ENCODE measurements around the gene METAP2. TPM values are rescaled to one million over a fixed set of nuclear protein-coding genes. Genes with fewer than 3 reads are reported as not detected.

Gene METAP2
- total RNA-seq, 2 experiments from 2014 or later: 68.0 to 72.5 TPM

- H3K4me3 Mint-ChIP-seq: no peak overlapping the region
- ChIA-PET POLR2A (no interaction called here), CTCF (interaction anchor here (0.9 kb wide), 1 partner anchor 14 kb away, joined by 3 read pairs; no protein-coding TSS in a partner anchor)
- no peak overlapping the region for H3K27ac Mint-ChIP-seq
- no peaks in the 10 kb centered on the region for H3K9me3 Mint-ChIP-seq
- no peaks in the 10 kb centered on the region for H3K36me3 Mint-ChIP-seq (ENCODE audit: low read depth)
- no peak for DNase-seq
- H3K4me1 Mint-ChIP-seq: peaks cover 3% of the 10 kb centered on the region
- H3K27me3 Mint-ChIP-seq: no peaks in the 10 kb centered on the region
Observed at GRCh38 chr12:95529693-95530225, 55.8 kb downstream of the METAP2 start.

GRCh38 chr12:95532851-95533250 is 58.9 kb downstream of the METAP2 start:
- Mint-ChIP-seq H3K4me3 (no peak overlapping the region), H3K4me1 (peaks cover 1% of the 10 kb centered on the region), H3K9me3 (no peaks in the 10 kb centered on the region), H3K27ac (no peak overlapping the region), H3K27me3 (no peaks in the 10 kb centered on the region), H3K36me3 (ENCODE audit: low read depth) (no peaks in the 10 kb centered on the region)
- CTCF ChIA-PET: no interaction called here
- POLR2A ChIA-PET: no interaction called here
- no peak for DNase-seq

GRCh38 chr12:95533985-95534384 is 60.0 kb downstream of the METAP2 start:
- Mint-ChIP-seq H3K27ac (no peak overlapping the region), H3K4me3 (no peak overlapping the region), H3K9me3 (no peaks in the 10 kb centered on the region), H3K36me3 (ENCODE audit: low read depth) (no peaks in the 10 kb centered on the region), H3K4me1 (peaks cover 1% of the 10 kb centered on the region), H3K27me3 (no peaks in the 10 kb centered on the region)
- ChIA-PET CTCF (interaction anchor here (0.5 to 1.8 kb wide), 8 partner anchors 8 to 993 kb away, joined by 3 to 5 read pairs (median 4); no protein-coding TSS in a partner anchor), POLR2A (no interaction called here)
- no peak for DNase-seq

- no peaks in the 10 kb centered on the region for H3K27me3 Mint-ChIP-seq
- H3K4me1 Mint-ChIP-seq: peaks cover 1% of the 10 kb centered on the region
- POLR2A ChIA-PET: interaction anchor here (0.6 kb wide), 1 partner anchor 16 kb away, joined by 3 read pairs; no protein-coding TSS in a partner anchor
- H3K27ac Mint-ChIP-seq: no peak overlapping the region
- CTCF ChIA-PET: interaction anchor here (0.8 to 1.8 kb wide), 3 partner anchors 10 to 320 kb away, joined by 3 to 6 read pairs (median 4); partner anchors contain the start of genes FGD6 and VEZT
- no peak for DNase-seq
- H3K9me3 Mint-ChIP-seq: no peaks in the 10 kb centered on the region
- no peaks in the 10 kb centered on the region for H3K36me3 Mint-ChIP-seq (ENCODE audit: low read depth)
- no peak overlapping the region for H3K4me3 Mint-ChIP-seq
Observed at GRCh38 chr12:95538006-95538405, 64.1 kb downstream of the METAP2 start.

- Mint-ChIP-seq H3K27me3 (no peaks in the 10 kb centered on the region), H3K36me3 (ENCODE audit: low read depth) (no peaks in the 10 kb centered on the region), H3K4me3 (no peak overlapping the region), H3K9me3 (no peaks in the 10 kb centered on the region), H3K4me1 (peaks cover 1% of the 10 kb centered on the region), H3K27ac (no peak overlapping the region)
- ChIA-PET CTCF (interaction anchor here (0.8 to 1.8 kb wide), 2 partner anchors 148 to 321 kb away, joined by 3 to 6 read pairs; partner anchors contain the start of genes FGD6 and VEZT), POLR2A (no interaction called here)
- DNase-seq: no peak
Observed at GRCh38 chr12:95538656-95539055, 64.7 kb downstream of the METAP2 start.

- Mint-ChIP-seq H3K36me3 (ENCODE audit: low read depth) (no peaks in the 10 kb centered on the region), H3K9me3 (no peaks in the 10 kb centered on the region), H3K27me3 (peaks cover 8% of the 10 kb centered on the region), H3K4me3 (no peak overlapping the region), H3K4me1 (peaks cover 6% of the 10 kb centered on the region), H3K27ac (no peak overlapping the region)
- POLR2A ChIA-PET: no interaction called here
- CTCF ChIA-PET: no interaction called here
- DNase-seq: no peak
Observed at GRCh38 chr12:95541436-95541835, 67.5 kb downstream of the METAP2 start.

- ChIA-PET POLR2A (no interaction called here), CTCF (interaction anchor here (1.3 kb wide), 1 partner anchor 9 kb away, joined by 5 read pairs; no protein-coding TSS in a partner anchor)
- Mint-ChIP-seq H3K27me3 (peaks cover 23% of the 10 kb centered on the region), H3K9me3 (no peaks in the 10 kb centered on the region), H3K4me1 (peaks cover 18% of the 10 kb centered on the region), H3K27ac (no peak overlapping the region), H3K36me3 (ENCODE audit: low read depth) (no peaks in the 10 kb centered on the region), H3K4me3 (no peak overlapping the region)
- DNase-seq: no peak
Observed at GRCh38 chr12:95543305-95543704, 69.4 kb downstream of the METAP2 start.

GRCh38 chr12:95544756-95545155 is 70.8 kb downstream of the METAP2 start:
- H3K27ac Mint-ChIP-seq: no peak overlapping the region
- ChIA-PET POLR2A (no interaction called here), CTCF (no interaction called here)

GRCh38 chr12:95545303-95545702 is 71.4 kb downstream of the METAP2 start:
- no peak overlapping the region for H3K4me3 Mint-ChIP-seq
- no peaks in the 10 kb centered on the region for H3K36me3 Mint-ChIP-seq (ENCODE audit: low read depth)
- H3K9me3 Mint-ChIP-seq: peaks cover 3% of the 10 kb centered on the region
- peaks cover 29% of the 10 kb centered on the region for H3K27me3 Mint-ChIP-seq
- H3K4me1 Mint-ChIP-seq: peaks cover 27% of the 10 kb centered on the region
- no peak for DNase-seq
- ChIA-PET CTCF (no interaction called here), POLR2A (no interaction called here)
- H3K27ac Mint-ChIP-seq: no peak overlapping the region

More at GRCh38 chr12:95544756-95545155, 70.8 kb downstream of the METAP2 start:
- no peak for DNase-seq
- Mint-ChIP-seq H3K9me3 (peaks cover 3% of the 10 kb centered on the region), H3K4me3 (no peak overlapping the region), H3K36me3 (ENCODE audit: low read depth) (no peaks in the 10 kb centered on the region), H3K27me3 (peaks cover 29% of the 10 kb centered on the region), H3K4me1 (peaks cover 27% of the 10 kb centered on the region)

GRCh38 chr12:95545731-95546490 is 72.0 kb downstream of the METAP2 start:
- H3K27me3 Mint-ChIP-seq: peaks cover 29% of the 10 kb centered on the region
- ChIA-PET CTCF (no interaction called here), POLR2A (no interaction called here)
- H3K4me3 Mint-ChIP-seq: no peak overlapping the region
- no peak for DNase-seq
- no peak overlapping the region for H3K27ac Mint-ChIP-seq
- H3K9me3 Mint-ChIP-seq: peaks cover 3% of the 10 kb centered on the region
- no peaks in the 10 kb centered on the region for H3K36me3 Mint-ChIP-seq (ENCODE audit: low read depth)
- peaks cover 27% of the 10 kb centered on the region for H3K4me1 Mint-ChIP-seq

- ChIA-PET POLR2A (no interaction called here), CTCF (no interaction called here)
- no peak overlapping the region for H3K27ac Mint-ChIP-seq
- H3K27me3 Mint-ChIP-seq: peaks cover 29% of the 10 kb centered on the region
- DNase-seq: no peak
- H3K4me3 Mint-ChIP-seq: no peak overlapping the region
- H3K9me3 Mint-ChIP-seq: peaks cover 3% of the 10 kb centered on the region
- peaks cover 29% of the 10 kb centered on the region for H3K4me1 Mint-ChIP-seq
- no peaks in the 10 kb centered on the region for H3K36me3 Mint-ChIP-seq (ENCODE audit: low read depth)
Observed at GRCh38 chr12:95546491-95546813, 72.5 kb downstream of the METAP2 start.

GRCh38 chr12:95547522-95548055 is 73.6 kb downstream of the METAP2 start:
- DNase-seq: no peak
- H3K9me3 Mint-ChIP-seq: peaks cover 3% of the 10 kb centered on the region

GRCh38 chr12:95548056-95548538 is 74.1 kb downstream of the METAP2 start:
- ChIA-PET POLR2A (interaction anchor here (0.6 kb wide), 1 partner anchor 398 kb away, joined by 3 read pairs; no protein-coding TSS in a partner anchor), CTCF (interaction anchor here (1.1 kb wide), 2 partner anchors 11 to 76 kb away, joined by 3 to 4 read pairs; no protein-coding TSS in a partner anchor)
- H3K9me3 Mint-ChIP-seq: peaks cover 3% of the 10 kb centered on the region

More at GRCh38 chr12:95547522-95548055, 73.6 kb downstream of the METAP2 start:
- Mint-ChIP-seq H3K36me3 (ENCODE audit: low read depth) (no peaks in the 10 kb centered on the region), H3K27me3 (peaks cover 29% of the 10 kb centered on the region), H3K27ac (peak overlapping the region; percentile 84), H3K4me3 (peak overlapping the region; percentile 85), H3K4me1 (peaks cover 39% of the 10 kb centered on the region)
- POLR2A ChIA-PET: interaction anchor here (0.6 kb wide), 1 partner anchor 398 kb away, joined by 3 read pairs; no protein-coding TSS in a partner anchor
- CTCF ChIA-PET: interaction anchor here (1.1 kb wide), 2 partner anchors 10 to 76 kb away, joined by 3 to 4 read pairs; no protein-coding TSS in a partner anchor

More at GRCh38 chr12:95548056-95548538, 74.1 kb downstream of the METAP2 start:
- Mint-ChIP-seq H3K27ac (peak overlapping the region; percentile 84), H3K4me3 (peak overlapping the region; percentile 85), H3K27me3 (peaks cover 29% of the 10 kb centered on the region), H3K36me3 (ENCODE audit: low read depth) (no peaks in the 10 kb centered on the region), H3K4me1 (peaks cover 41% of the 10 kb centered on the region)
- DNase-seq: peak; percentile 18
